ENCODE data around the gene DNLZ. TPM values are rescaled to one million over a fixed set of nuclear protein-coding genes. Genes with fewer than 3 reads are reported as not detected.

The DNLZ gene
- total and polyA plus RNA-seq, 9 of the 15 experiments (the other 6 are each of a cell fraction or from before 2014, with no cell fraction given) = 0.17 to 44.6 (median 3.4) TPM

- TF ChIP-seq TAF1 (IDR thresholded peaks at IDR 0.05; ENCODE audit: control insufficient read depth, extremely low read depth, insufficient read depth, low read length, severe bottlenecking) (peak; percentile 78), L3MBTL2 (IDR thresholded peaks at IDR 0.05) (peak; percentile 67), ZSCAN29 (IDR thresholded peaks at IDR 0.05) (no peak), MAFG (tag; conservative IDR thresholded peaks at IDR 0.05) (no peak), ETV5 (CRISPR knock-in tag; IDR thresholded peaks at IDR 0.05; ENCODE audit: low read depth) (peak; percentile 57; the same call in 1 of the 2 replicates), MGA (IDR thresholded peaks at IDR 0.05) (peak; percentile 38; the same call in 1 of the 2 replicates), JUND (IDR thresholded peaks at IDR 0.05; ENCODE audit: borderline replicate concordance, low read depth, low read length) (peak; percentile 56), JUND (tag; IDR thresholded peaks at IDR 0.05; ENCODE audit: borderline replicate concordance, low read depth, low read length) (no peak), BRF2 (IDR thresholded peaks at IDR 0.05; ENCODE audit: borderline replicate concordance, insufficient read depth, insufficient read length) (no peak)
- TF ChIP-seq, protein P1, sequence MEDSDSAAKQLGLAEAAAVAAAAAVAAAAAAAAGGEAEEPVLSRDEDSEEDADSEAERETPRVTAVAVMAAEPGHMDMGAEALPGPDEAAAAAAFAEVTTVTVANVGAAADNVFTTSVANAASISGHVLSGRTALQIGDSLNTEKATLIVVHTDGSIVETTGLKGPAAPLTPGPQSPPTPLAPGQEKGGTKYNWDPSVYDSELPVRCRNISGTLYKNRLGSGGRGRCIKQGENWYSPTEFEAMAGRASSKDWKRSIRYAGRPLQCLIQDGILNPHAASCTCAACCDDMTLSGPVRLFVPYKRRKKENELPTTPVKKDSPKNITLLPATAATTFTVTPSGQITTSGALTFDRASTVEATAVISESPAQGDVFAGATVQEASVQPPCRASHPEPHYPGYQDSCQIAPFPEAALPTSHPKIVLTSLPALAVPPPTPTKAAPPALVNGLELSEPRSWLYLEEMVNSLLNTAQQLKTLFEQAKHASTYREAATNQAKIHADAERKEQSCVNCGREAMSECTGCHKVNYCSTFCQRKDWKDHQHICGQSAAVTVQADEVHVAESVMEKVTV (CRISPR knock-in tag; IDR thresholded peaks at IDR 0.05) = 0 out of 2 replicates have a peak, but pooled peaks have one; percentile 47
- TF ChIP-seq, protein P2, sequence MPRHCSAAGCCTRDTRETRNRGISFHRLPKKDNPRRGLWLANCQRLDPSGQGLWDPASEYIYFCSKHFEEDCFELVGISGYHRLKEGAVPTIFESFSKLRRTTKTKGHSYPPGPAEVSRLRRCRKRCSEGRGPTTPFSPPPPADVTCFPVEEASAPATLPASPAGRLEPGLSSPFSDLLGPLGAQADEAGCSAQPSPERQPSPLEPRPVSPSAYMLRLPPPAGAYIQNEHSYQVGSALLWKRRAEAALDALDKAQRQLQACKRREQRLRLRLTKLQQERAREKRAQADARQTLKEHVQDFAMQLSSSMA (CRISPR knock-in tag; IDR thresholded peaks at IDR 0.05) = no peak
Measured at GRCh38 chr9:136400038-136400834, 36.7 kb upstream of the DNLZ start, which contains the start of gene SNAPC4 (continued).

All from K562 (cell line).